ENCODE results near the gene GDAP2.

GRCh38 chr1:117959364-117959763 lies 29.9 kb upstream of the GDAP2 start:
- TF ChIP-seq POLR2AphosphoS5 (IDR thresholded peaks at IDR 0.05; ENCODE audit: low read depth, low read length) (no peak), FOXP2 (optimal IDR thresholded peaks at IDR 0.05; ENCODE audit: borderline replicate concordance, extremely low read depth, extremely low read length, insufficient read depth) (no peak), SIN3A (IDR thresholded peaks at IDR 0.05; ENCODE audit: borderline replicate concordance, insufficient read depth, low read length) (no peak)
- TF ChIP-seq, protein P1, sequence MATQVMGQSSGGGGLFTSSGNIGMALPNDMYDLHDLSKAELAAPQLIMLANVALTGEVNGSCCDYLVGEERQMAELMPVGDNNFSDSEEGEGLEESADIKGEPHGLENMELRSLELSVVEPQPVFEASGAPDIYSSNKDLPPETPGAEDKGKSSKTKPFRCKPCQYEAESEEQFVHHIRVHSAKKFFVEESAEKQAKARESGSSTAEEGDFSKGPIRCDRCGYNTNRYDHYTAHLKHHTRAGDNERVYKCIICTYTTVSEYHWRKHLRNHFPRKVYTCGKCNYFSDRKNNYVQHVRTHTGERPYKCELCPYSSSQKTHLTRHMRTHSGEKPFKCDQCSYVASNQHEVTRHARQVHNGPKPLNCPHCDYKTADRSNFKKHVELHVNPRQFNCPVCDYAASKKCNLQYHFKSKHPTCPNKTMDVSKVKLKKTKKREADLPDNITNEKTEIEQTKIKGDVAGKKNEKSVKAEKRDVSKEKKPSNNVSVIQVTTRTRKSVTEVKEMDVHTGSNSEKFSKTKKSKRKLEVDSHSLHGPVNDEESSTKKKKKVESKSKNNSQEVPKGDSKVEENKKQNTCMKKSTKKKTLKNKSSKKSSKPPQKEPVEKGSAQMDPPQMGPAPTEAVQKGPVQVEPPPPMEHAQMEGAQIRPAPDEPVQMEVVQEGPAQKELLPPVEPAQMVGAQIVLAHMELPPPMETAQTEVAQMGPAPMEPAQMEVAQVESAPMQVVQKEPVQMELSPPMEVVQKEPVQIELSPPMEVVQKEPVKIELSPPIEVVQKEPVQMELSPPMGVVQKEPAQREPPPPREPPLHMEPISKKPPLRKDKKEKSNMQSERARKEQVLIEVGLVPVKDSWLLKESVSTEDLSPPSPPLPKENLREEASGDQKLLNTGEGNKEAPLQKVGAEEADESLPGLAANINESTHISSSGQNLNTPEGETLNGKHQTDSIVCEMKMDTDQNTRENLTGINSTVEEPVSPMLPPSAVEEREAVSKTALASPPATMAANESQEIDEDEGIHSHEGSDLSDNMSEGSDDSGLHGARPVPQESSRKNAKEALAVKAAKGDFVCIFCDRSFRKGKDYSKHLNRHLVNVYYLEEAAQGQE (IDR thresholded peaks at IDR 0.05; ENCODE audit: insufficient read depth in 1 of 2, low read depth in 2 of 2, low read length in 2 of 2), result no peak

Data from PFSK-1 (cell line).